ENCODE results near the gene ALPK1.

- TF ChIP-seq ZBTB7A (IDR thresholded peaks at IDR 0.05; ENCODE audit: low read depth), result no peak
- no peak for TF ChIP-seq TEAD4 (IDR thresholded peaks at IDR 0.05)
- TF ChIP-seq EP300 (IDR thresholded peaks at IDR 0.05; ENCODE audit: borderline replicate concordance), result no peak
- no peak for TF ChIP-seq MAX (IDR thresholded peaks at IDR 0.05)
These were observed 126.4 kb downstream of the ALPK1 start for GRCh38 chr4:112423591-112423990.

Data from Ishikawa (cell line).